Superior temporal gyrus (tissue), 1 donor: ENCODE results near the gene MYO18B.

Source experiments
- DNase-seq: peaks from one replicate; pipeline ENCODE4 v3.0.0-alpha.2; 2016; ENCODE audit errors: extremely low spot score

MYO18B gene

GRCh38 chr22:26047516-26047915, 305.5 kb downstream of the MYO18B start:
- no peak for DNase-seq

- DNase-seq: no peak
Observed at GRCh38 chr22:26047920-26048319, 305.9 kb downstream of the MYO18B start.

- no peak for DNase-seq
Observed at GRCh38 chr22:26050079-26050478, 308.1 kb downstream of the MYO18B start.

- no peak for DNase-seq
Observed at GRCh38 chr22:26053737-26054316, 311.8 kb downstream of the MYO18B start.

- DNase-seq: no peak
Observed at GRCh38 chr22:26054841-26055605, 313.0 kb downstream of the MYO18B start.

- DNase-seq: no peak
Observed at GRCh38 chr22:26055693-26056092, 313.7 kb downstream of the MYO18B start.

GRCh38 chr22:26056455-26057200, 314.6 kb downstream of the MYO18B start:
- no peak for DNase-seq

- DNase-seq: no peak
Observed at GRCh38 chr22:26057731-26058130, 315.7 kb downstream of the MYO18B start.

GRCh38 chr22:26064048-26064447, 322.1 kb downstream of the MYO18B start:
- DNase-seq: no peak

GRCh38 chr22:26065847-26066246, 323.9 kb downstream of the MYO18B start:
- DNase-seq: no peak

GRCh38 chr22:26066534-26066933, 324.5 kb downstream of the MYO18B start:
- no peak for DNase-seq

GRCh38 chr22:26068571-26068970, 326.6 kb downstream of the MYO18B start:
- no peak for DNase-seq

- peak; percentile 63 for DNase-seq
Observed at GRCh38 chr22:26072621-26073020, 330.6 kb downstream of the MYO18B start.

- DNase-seq: no peak
Observed at GRCh38 chr22:26075251-26075650, 333.3 kb downstream of the MYO18B start.

- DNase-seq: no peak
Observed at GRCh38 chr22:26079009-26079408, 337.0 kb downstream of the MYO18B start.
